Adrenal gland (tissue), 5 donors: Measurements from ENCODE around the gene RASA2.

Source experiments
- POLR2A ChIP-seq, 2 donors: fragments of 450-650 bp; IDR thresholded peaks; one replicate each; pipeline ENCODE4 v1.6.1; 2017; ENCODE audit warnings: antibody characterized with exemption in 2 of 2, mild to moderate bottlenecking in 2 of 2, moderate library complexity in 1 of 2
- TF ChIP-seq, protein P1 (sequence below), 6 experiments: fragments of 450-650 bp in 4 of 6; fragments of 200-600 bp in 2 of 6; sonication (generic) in 1 of 6; IDR thresholded peaks; 1 replicate in 5 of 6; 2 replicates in 1 of 6; pipeline versions ENCODE4 v1.5.1 to v1.8.0; 2016 to 2021; ENCODE audit warnings: antibody characterized with exemption in 6 of 6, mild to moderate bottlenecking in 2 of 6, moderate library complexity in 1 of 6
- donor health status: DM: no; HTN: no; CAD: no.

DNA sequence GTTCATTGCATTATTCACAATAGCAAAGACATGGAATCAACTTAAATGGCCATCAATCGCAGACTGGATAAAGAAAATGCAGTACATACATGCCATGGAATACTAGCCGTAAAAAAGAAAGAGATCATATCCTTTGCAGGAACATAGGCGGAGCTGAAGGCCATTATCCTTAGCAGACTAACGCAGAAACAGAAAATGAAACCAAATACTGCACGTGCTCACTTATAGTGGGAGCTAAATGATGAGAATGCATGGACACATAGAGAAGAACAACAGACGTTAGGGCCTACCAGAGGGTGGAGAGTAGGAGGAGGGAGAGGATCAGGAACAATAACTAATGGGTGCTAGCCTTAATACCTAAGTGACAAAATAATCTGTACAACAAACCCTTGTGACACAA, 57.9 kb downstream of the RASA2 start:
- TF ChIP-seq, protein P1, sequence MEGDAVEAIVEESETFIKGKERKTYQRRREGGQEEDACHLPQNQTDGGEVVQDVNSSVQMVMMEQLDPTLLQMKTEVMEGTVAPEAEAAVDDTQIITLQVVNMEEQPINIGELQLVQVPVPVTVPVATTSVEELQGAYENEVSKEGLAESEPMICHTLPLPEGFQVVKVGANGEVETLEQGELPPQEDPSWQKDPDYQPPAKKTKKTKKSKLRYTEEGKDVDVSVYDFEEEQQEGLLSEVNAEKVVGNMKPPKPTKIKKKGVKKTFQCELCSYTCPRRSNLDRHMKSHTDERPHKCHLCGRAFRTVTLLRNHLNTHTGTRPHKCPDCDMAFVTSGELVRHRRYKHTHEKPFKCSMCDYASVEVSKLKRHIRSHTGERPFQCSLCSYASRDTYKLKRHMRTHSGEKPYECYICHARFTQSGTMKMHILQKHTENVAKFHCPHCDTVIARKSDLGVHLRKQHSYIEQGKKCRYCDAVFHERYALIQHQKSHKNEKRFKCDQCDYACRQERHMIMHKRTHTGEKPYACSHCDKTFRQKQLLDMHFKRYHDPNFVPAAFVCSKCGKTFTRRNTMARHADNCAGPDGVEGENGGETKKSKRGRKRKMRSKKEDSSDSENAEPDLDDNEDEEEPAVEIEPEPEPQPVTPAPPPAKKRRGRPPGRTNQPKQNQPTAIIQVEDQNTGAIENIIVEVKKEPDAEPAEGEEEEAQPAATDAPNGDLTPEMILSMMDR (IDR thresholded peaks at IDR 0.05) = no peak
- no peak for TF ChIP-seq POLR2A (IDR thresholded peaks at IDR 0.05)
